IMR-90 (cell line): ENCODE data around the gene SNX15. TPM values are rescaled to one million over a fixed set of nuclear protein-coding genes. Genes with fewer than 3 reads are reported as not detected.
A peak's percentile ranks its signal among the peaks of the same experiment; 100 is the strongest.

ENCODE experiments used
- ATAC-seq: fragments of 200-7000 bp; cut with Tn5 transposase; 2 replicates; pipeline ENCODE4 v1.9.1; 2020; ENCODE audit warnings: low read depth, mild to moderate bottlenecking, moderate library complexity
- BruUV-seq: library from RNA; stranded (reverse); fragments of 400-500 nt; replicated peaks from 2 replicates; lab custom pipeline; 2021; lab: Mats Ljungman, UMichigan
- CTCF ChIA-PET: fragments of 300-600 bp; formaldehyde crosslinking; extraction: SDS; loops from one replicate; lab custom pipeline; 2021; ENCODE audit warnings: antibody characterized with exemption; lab: Yijun Ruan, JAX
- POLR2A ChIA-PET: fragments of 300-600 bp; sonication (Branson Sonifier 250); formaldehyde crosslinking; loops from one replicate; lab custom pipeline; 2022; ENCODE audit warnings: antibody characterized with exemption; ENCODE audit not compliant: unreplicated experiment; lab: Charles Lee
- DNase-seq: peaks from one replicate; pipeline ENCODE4 v3.0.0; 2013
- H2AFZ ChIP-seq: replicated peaks from 2 replicates; pipeline ENCODE3; 2013; ENCODE audit warnings: low read length, mild to moderate bottlenecking; ENCODE audit not compliant: poor library complexity
- H2AK5ac ChIP-seq: 2 replicates; pipeline ENCODE4 v1.6.1; 2013; ENCODE audit warnings: low read depth, low read length, inconsistent platforms
- H2AK9ac ChIP-seq: replicated peaks from 2 replicates; pipeline ENCODE3; 2013; ENCODE audit warnings: mild to moderate bottlenecking, low read depth, low read length, moderate library complexity; ENCODE audit not compliant: poor library complexity
- H2BK120ac ChIP-seq: 2 replicates; pipeline ENCODE4 v1.6.1; 2013; ENCODE audit warnings: low read depth, low read length, inconsistent platforms
- H2BK15ac ChIP-seq: 3 replicates; pipeline ENCODE4 v1.6.1; 2013; ENCODE audit warnings: low read depth, low read length, inconsistent platforms
- H2BK20ac ChIP-seq: 2 replicates; pipeline ENCODE4 v1.6.1; 2013; ENCODE audit warnings: low read depth, mild to moderate bottlenecking, inconsistent platforms, low read length, moderate library complexity
- H2BK5ac ChIP-seq: 2 replicates; pipeline ENCODE4 v1.6.1; 2013; ENCODE audit warnings: mild to moderate bottlenecking, low read depth, low read length, inconsistent platforms; ENCODE audit not compliant: poor library complexity, severe bottlenecking
- H3K14ac ChIP-seq: replicated peaks from 2 replicates; pipeline ENCODE4 v1.6.1; 2013; ENCODE audit warnings: low read depth, low read length, inconsistent platforms
- H3K18ac ChIP-seq: 2 replicates; pipeline ENCODE4 v1.6.1; 2013; ENCODE audit warnings: low read depth, low read length, control low read depth
- H3K23ac ChIP-seq: 2 replicates; pipeline ENCODE4 v1.6.1; 2013; ENCODE audit warnings: low read depth, low read length, inconsistent platforms
- H3K27ac ChIP-seq: 2 replicates; pipeline ENCODE4 v1.5.1; 2013; ENCODE audit warnings: mild to moderate bottlenecking, control low read depth, low read length; ENCODE audit not compliant: insufficient read depth
- H3K27me3 ChIP-seq: 2 replicates; pipeline ENCODE4 v1.6.1; 2013; ENCODE audit warnings: low read length; ENCODE audit not compliant: control insufficient read depth, insufficient read depth
- H3K36me3 ChIP-seq: 2 replicates; pipeline ENCODE4 v1.6.1; 2013; ENCODE audit warnings: low read length, mixed read lengths; ENCODE audit not compliant: control insufficient read depth, insufficient read depth
- H3K4ac ChIP-seq: 2 replicates; pipeline ENCODE4 v1.6.1; 2013; ENCODE audit warnings: low read depth, low read length, inconsistent platforms
- H3K4me1 ChIP-seq: 2 replicates; pipeline ENCODE4 v1.6.1; 2013; ENCODE audit warnings: low read length, mixed read lengths; ENCODE audit not compliant: control insufficient read depth, insufficient read depth
- H3K4me2 ChIP-seq: 2 replicates; pipeline ENCODE4 v1.6.1; 2013; ENCODE audit warnings: low read depth, mild to moderate bottlenecking, control low read depth, low read length, moderate library complexity
- H3K4me3 ChIP-seq: 2 replicates; pipeline ENCODE4 v1.5.1; 2013; ENCODE audit warnings: low read depth, mild to moderate bottlenecking, control low read depth, low read length, moderate library complexity; ENCODE audit not compliant: insufficient read depth
- H3K56ac ChIP-seq: 2 replicates; pipeline ENCODE4 v1.6.1; 2013; ENCODE audit warnings: low read length, inconsistent platforms; ENCODE audit not compliant: insufficient read depth; ENCODE audit errors: extremely low read depth
- H3K79me1 ChIP-seq, 2 experiments: 2 replicates each; pipeline ENCODE4 v1.6.1; 2013; ENCODE audit warnings: low read length in 2 of 2, inconsistent platforms in 1 of 2, low read depth in 1 of 2
- H3K9ac ChIP-seq: 2 replicates; pipeline ENCODE4 v1.6.1; 2013; ENCODE audit warnings: low read depth, low read length, control low read depth
- H3K9me1 ChIP-seq: 2 replicates; pipeline ENCODE4 v1.6.1; 2013; ENCODE audit warnings: low read length, inconsistent platforms; ENCODE audit not compliant: insufficient read depth
- H3K9me3 ChIP-seq: 2 replicates; pipeline ENCODE4 v1.6.1; 2013; ENCODE audit warnings: low read length; ENCODE audit not compliant: control insufficient read depth, insufficient read depth
- H4K20me1 ChIP-seq: 2 replicates; pipeline ENCODE4 v1.6.1; 2013; ENCODE audit warnings: low read length, inconsistent platforms; ENCODE audit not compliant: insufficient read depth
- H4K5ac ChIP-seq: 2 replicates; pipeline ENCODE4 v1.6.1; 2013; ENCODE audit warnings: mild to moderate bottlenecking, low read depth, low read length, control low read depth
- H4K8ac ChIP-seq, 2 experiments: 2 replicates each; pipeline ENCODE4 v1.6.1; 2013; ENCODE audit warnings: low read depth in 2 of 2, low read length in 2 of 2, control low read depth in 1 of 2, inconsistent platforms in 1 of 2
- H4K91ac ChIP-seq: 2 replicates; pipeline ENCODE4 v1.6.1; 2013; ENCODE audit warnings: low read depth, low read length, inconsistent platforms; ENCODE audit not compliant: insufficient read depth
- BHLHE40 ChIP-seq: fragments of 150-350 bp; IDR thresholded peaks from 2 replicates; pipeline ENCODE4 v1.6.1; 2016; ENCODE audit warnings: mild to moderate bottlenecking, low read depth, low read length
- CEBPB ChIP-seq: IDR thresholded peaks from 2 replicates; pipeline ENCODE4 v1.6.1; 2012; ENCODE audit warnings: low read depth, low read length, improper control_type of control experiment
- CHD1 ChIP-seq: IDR thresholded peaks from 2 replicates; pipeline ENCODE4 v1.6.1; 2012; ENCODE audit warnings: low read depth, low read length, improper control_type of control experiment
- ELK1 ChIP-seq: fragments of 150-350 bp; IDR thresholded peaks from 2 replicates; pipeline ENCODE4 v1.6.1; 2016; ENCODE audit warnings: low read depth, mild to moderate bottlenecking, low read length, moderate library complexity, borderline replicate concordance
- FOS ChIP-seq: fragments of 150-350 bp; IDR thresholded peaks from 2 replicates; pipeline ENCODE4 v1.6.1; 2016; ENCODE audit warnings: low read depth, low read length
- MAZ ChIP-seq: IDR thresholded peaks from 2 replicates; pipeline ENCODE4 v1.6.1; 2012; ENCODE audit warnings: low read depth, mild to moderate bottlenecking, low read length, improper control_type of control experiment, moderate library complexity, borderline replicate concordance
- NFE2L2 ChIP-seq: fragments of 150-350 bp; IDR thresholded peaks from 2 replicates; pipeline ENCODE4 v1.6.1; 2016; ENCODE audit warnings: low read depth, mild to moderate bottlenecking, low read length
- RAD21 ChIP-seq: IDR thresholded peaks from 2 replicates; pipeline ENCODE4 v1.6.1; 2012; ENCODE audit warnings: low read length, improper control_type of control experiment
- RCOR1 ChIP-seq: IDR thresholded peaks from 2 replicates; pipeline ENCODE4 v1.6.1; 2012; ENCODE audit warnings: mild to moderate bottlenecking, low read length, improper control_type of control experiment; ENCODE audit not compliant: insufficient replicate concordance
- RFX5 ChIP-seq: IDR thresholded peaks from 2 replicates; pipeline ENCODE4 v1.8.0; 2012; ENCODE audit warnings: low read depth, mild to moderate bottlenecking, low read length, moderate library complexity
- SMC3 ChIP-seq: fragments of 150-350 bp; IDR thresholded peaks from 2 replicates; pipeline ENCODE4 v1.6.1; 2016; ENCODE audit warnings: low read depth, mild to moderate bottlenecking, antibody characterized with exemption, low read length, moderate library complexity
- WGBS, 2 experiments: methylation state at CpG; one replicate each; pipeline versions ENCODE4 v1.1.5 to v1.1.7; 2013; ENCODE audit warnings: missing lambda C conversion rate in 2 of 2; ENCODE audit not compliant: insufficient read length in 1 of 2; ENCODE audit errors: extremely low coverage in 2 of 2; 5-methylcytosine and 5-hydroxymethylcytosine counted together
- dilution Hi-C: fragments of 300-500 bp; cut with HindIII; formaldehyde crosslinking; loops from one replicate; pipeline ENCODE4 v1.14.3; 2018; ENCODE audit warnings: low sequenced_read_pairs; ENCODE audit not compliant: unreplicated experiment
- in situ Hi-C: fragments of 300-500 bp; cut with MboI; formaldehyde crosslinking; loops from 3 replicates; pipeline ENCODE4 v1.14.3; 2019; ENCODE audit warnings: low sequenced_read_pairs, inconsistent platforms, mixed read lengths
- intact Hi-C: fragments of 100-400 bp; cut with micrococcal nuclease; formaldehyde crosslinking; loops from 2 replicates; pipeline ENCODE4 v1.10.0; 2022
- polyA plus RNA-seq, 3 experiments: library from polyadenylated mRNA; depleted of rRNA; stranded (reverse); fragments of >200 nt; gene quantifications; 2 replicates each; pipeline ENCODE4 v1.2.3, GENCODE V29; 2012; ENCODE audit warnings: low replicate concordance in 1 of 3
- total RNA-seq: library from RNA; depleted of rRNA; stranded (reverse); fragments of >200 nt; gene quantifications from 2 replicates; pipeline ENCODE4 v1.2.3, GENCODE V29; 2012
- TF ChIP-seq, protein P1 (sequence below): fragments of 150-350 bp; IDR thresholded peaks from 2 replicates; pipeline ENCODE4 v1.6.1; 2017; ENCODE audit warnings: mild to moderate bottlenecking, antibody characterized with exemption, low read length, low read depth
- TF ChIP-seq, protein P2 (sequence below): conservative IDR thresholded peaks from 2 replicates; pipeline ENCODE4 v1.5.1; 2012; ENCODE audit warnings: mild to moderate bottlenecking, low read depth, low read length, improper control_type of control experiment

Gene SNX15
- total and polyA plus RNA-seq, 2 of the 4 experiments (the other 2 are of a cell fraction) = 9.0 to 16.3 TPM

GRCh38 chr11:64996710-64997380 is 30.4 kb upstream of the SNX15 start, which contains the start of gene BATF2:
Gene BATF2, minus strand, starts transcription at chr11:64996971. Its CDS starts 57 bp downstream, at chr11:64996914.
- H3K23ac ChIP-seq = peak within 1 kb of the TSS; percentile 67; the same call in 1 of the 2 replicates
- intact Hi-C loops = loop anchor here (5.0 kb wide), 1 partner anchor 150 kb away; no protein-coding TSS in a partner anchor
- dilution Hi-C loops = no loop called here
- peak within 1 kb of the TSS; percentile 2; the same call in 1 of the 2 replicates for H3K27ac ChIP-seq
- peaks cover 7% of the 10 kb centered on the region; the same call in 1 of the 2 replicates for H3K9me1 ChIP-seq
- CTCF ChIA-PET = interaction anchor here (0.6 to 1.7 kb wide), 5 partner anchors 10 to 308 kb away, joined by 3 to 6 read pairs (median 4); partner anchors contain the start of gene PPP2R5B
- peak within 1 kb of the TSS; percentile 35; the same call in 1 of the 2 replicates for H2AK5ac ChIP-seq
- peak within 1 kb of the TSS; percentile 25; the same call in 1 of the 2 replicates for H4K91ac ChIP-seq
- H3K9ac ChIP-seq = peak within 1 kb of the TSS; percentile 15; the same call in 1 of the 2 replicates
- H3K4me3 ChIP-seq = peak within 1 kb of the TSS; percentile 24
- H4K8ac ChIP-seq = peak within 1 kb of the TSS; percentile 12 to 89; a peak in 2 of 4 replicates
- H3K4ac ChIP-seq = peak within 1 kb of the TSS; percentile 88
- POLR2A ChIA-PET = interaction anchor here (0.6 kb wide), 1 partner anchor 1140 kb away, joined by 3 read pairs; no protein-coding TSS in a partner anchor
- no peaks in the 10 kb centered on the region for H4K20me1 ChIP-seq
- peak within 1 kb of the TSS; percentile 61 for H3K14ac ChIP-seq
- H3K18ac ChIP-seq = no peak within 1 kb of the TSS
- H3K56ac ChIP-seq = no peak within 1 kb of the TSS
- no peaks in the 10 kb centered on the region for H3K9me3 ChIP-seq
- H3K79me1 ChIP-seq = no peaks in the 10 kb centered on the region
- H2AFZ ChIP-seq = peak within 1 kb of the TSS; percentile 94
- in situ Hi-C loops = no loop called here
- peak within 1 kb of the TSS; percentile 54 for H3K4me2 ChIP-seq
- H3K4me1 ChIP-seq = 0 out of 2 replicates have a peak, but pooled peaks cover 4% of the 10 kb centered on the region
- ATAC-seq = peak; percentile 97
- DNase-seq = peak; percentile 83
- 0% methylated on average over 3 of the region's 9 CpGs; no CpG with 5 or more reads in 1 of the 2 experiments for WGBS, 2 experiments
- H2BK20ac ChIP-seq = peak within 1 kb of the TSS; percentile 53
- peak within 1 kb of the TSS; percentile 22; the same call in 1 of the 3 replicates for H2BK15ac ChIP-seq
- peak within 1 kb of the TSS; percentile 77 for H2BK120ac ChIP-seq
- H3K36me3 ChIP-seq = no peaks in the 10 kb centered on the region
- no peak within 1 kb of the TSS for H2BK5ac ChIP-seq
- peak within 1 kb of the TSS; percentile 3 for H4K5ac ChIP-seq
- H3K27me3 ChIP-seq = no peaks in the 10 kb centered on the region
- peak within 1 kb of the TSS; percentile 84 for H2AK9ac ChIP-seq
- BruUV-seq = no TSS peak
- TF ChIP-seq BHLHE40 (peak; percentile 69), MAZ (peak; percentile 67; the same call in 1 of the 2 replicates), CEBPB (no peak), RCOR1 (no peak), CHD1 (no peak), RAD21 (peak; percentile 64), NFE2L2 (no peak), SMC3 (peak; percentile 56), FOS (no peak), ELK1 (0 out of 2 replicates have a peak, but pooled peaks have one; percentile 13), RFX5 (no peak)
- TF ChIP-seq, protein P1, sequence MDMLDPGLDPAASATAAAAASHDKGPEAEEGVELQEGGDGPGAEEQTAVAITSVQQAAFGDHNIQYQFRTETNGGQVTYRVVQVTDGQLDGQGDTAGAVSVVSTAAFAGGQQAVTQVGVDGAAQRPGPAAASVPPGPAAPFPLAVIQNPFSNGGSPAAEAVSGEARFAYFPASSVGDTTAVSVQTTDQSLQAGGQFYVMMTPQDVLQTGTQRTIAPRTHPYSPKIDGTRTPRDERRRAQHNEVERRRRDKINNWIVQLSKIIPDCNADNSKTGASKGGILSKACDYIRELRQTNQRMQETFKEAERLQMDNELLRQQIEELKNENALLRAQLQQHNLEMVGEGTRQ = peak; percentile 88
- TF ChIP-seq, protein P2, sequence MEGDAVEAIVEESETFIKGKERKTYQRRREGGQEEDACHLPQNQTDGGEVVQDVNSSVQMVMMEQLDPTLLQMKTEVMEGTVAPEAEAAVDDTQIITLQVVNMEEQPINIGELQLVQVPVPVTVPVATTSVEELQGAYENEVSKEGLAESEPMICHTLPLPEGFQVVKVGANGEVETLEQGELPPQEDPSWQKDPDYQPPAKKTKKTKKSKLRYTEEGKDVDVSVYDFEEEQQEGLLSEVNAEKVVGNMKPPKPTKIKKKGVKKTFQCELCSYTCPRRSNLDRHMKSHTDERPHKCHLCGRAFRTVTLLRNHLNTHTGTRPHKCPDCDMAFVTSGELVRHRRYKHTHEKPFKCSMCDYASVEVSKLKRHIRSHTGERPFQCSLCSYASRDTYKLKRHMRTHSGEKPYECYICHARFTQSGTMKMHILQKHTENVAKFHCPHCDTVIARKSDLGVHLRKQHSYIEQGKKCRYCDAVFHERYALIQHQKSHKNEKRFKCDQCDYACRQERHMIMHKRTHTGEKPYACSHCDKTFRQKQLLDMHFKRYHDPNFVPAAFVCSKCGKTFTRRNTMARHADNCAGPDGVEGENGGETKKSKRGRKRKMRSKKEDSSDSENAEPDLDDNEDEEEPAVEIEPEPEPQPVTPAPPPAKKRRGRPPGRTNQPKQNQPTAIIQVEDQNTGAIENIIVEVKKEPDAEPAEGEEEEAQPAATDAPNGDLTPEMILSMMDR = peak; percentile 64
